GM21390 (cell line): ENCODE measurements around the gene SHROOM4.

Experiments
- ATAC-seq: cut with Tn5 transposase; IDR thresholded peaks from one replicate; pipeline ENCODE4 v1.9.1; 2021; ENCODE audit not compliant: unreplicated experiment

SHROOM4 gene

DNA sequence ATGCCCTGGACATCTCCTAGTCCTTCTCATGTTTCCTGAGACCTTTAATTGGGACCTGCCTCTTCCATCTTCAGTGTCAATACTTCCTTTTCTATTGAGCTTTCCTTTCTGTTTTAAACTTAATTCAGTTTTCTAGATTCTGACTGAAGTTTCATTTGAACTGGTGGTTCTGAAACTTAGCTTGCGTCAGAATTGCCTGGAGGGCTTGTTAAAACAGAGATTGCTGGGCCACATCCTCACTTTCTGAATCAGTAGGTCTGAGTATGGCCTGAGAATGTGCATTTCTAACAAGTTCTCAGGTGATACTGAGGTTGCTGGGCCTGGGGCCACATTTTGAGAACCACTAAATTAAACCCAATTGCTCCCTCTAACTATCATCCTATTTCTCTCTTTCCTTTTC lies 191.2 kb downstream of the SHROOM4 start:
- no peak for ATAC-seq

DNA sequence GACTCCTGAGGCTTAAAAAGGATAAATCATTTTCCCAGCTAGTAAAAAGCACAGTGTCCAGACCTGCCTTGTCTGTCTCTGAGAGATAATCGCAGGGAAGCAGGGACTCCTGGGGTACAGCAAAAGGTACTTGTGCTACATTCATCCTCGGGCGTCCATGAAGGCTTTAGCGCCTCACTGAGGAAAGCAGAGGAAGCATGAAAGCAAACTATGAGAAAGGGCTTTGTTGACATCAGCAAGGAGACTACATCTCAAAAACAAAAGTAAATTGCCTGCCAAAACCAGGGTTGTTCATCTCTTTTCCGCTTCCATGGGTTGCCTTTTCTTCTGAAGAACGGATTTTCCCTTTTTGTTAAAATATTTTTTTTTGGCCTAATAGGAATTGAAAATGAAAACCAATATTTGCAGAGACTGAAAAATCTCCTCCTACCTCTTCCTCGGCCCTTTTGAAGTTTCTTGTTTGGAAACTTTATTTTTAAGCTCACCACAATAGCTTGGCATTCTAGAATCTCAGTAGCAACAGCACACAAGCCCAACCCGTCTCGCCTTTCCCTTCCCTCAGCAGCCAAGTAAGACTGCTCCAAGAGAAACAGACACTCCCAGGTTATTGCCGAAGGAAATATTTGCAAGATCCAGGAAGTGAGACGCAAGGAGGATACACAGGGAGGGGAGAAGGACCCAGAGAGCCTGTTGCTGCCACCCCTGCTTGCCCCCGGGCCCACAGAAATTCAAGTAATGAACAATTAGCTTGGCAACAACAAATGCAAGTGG lies 195.0 kb downstream of the SHROOM4 start:
- ATAC-seq, result no peak

GRCh38 chrX:50617183-50617582 lies 196.8 kb downstream of the SHROOM4 start:
- ATAC-seq, result no peak

- no peak for ATAC-seq
These were observed 198.3 kb downstream of the SHROOM4 start for GRCh38 chrX:50615570-50616158.

DNA sequence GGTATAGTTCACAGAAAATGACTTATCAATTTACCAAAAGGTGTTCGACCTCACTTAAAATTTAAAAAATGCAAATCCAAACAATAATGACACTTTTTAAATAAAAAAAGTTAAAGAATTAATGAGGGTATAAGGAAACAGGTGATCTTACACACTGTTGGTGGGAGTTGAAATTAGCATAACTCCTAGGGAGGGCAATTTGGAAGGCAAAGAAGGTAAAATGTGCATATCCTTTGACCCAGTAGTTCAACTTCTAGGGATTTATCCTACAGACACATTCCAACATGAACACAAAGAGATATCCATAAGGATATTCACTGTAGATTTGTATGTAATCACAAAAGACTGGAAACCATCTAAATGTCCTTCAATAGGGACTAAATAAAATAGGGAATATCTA lies 199.5 kb downstream of the SHROOM4 start:
- no peak for ATAC-seq

GRCh38 chrX:50613846-50614245 lies 200.1 kb downstream of the SHROOM4 start:
- no peak for ATAC-seq

GRCh38 chrX:50609796-50610195 lies 204.2 kb downstream of the SHROOM4 start:
- no peak for ATAC-seq

- no peak for ATAC-seq
These were observed 207.6 kb downstream of the SHROOM4 start for GRCh38 chrX:50606300-50606950.

DNA sequence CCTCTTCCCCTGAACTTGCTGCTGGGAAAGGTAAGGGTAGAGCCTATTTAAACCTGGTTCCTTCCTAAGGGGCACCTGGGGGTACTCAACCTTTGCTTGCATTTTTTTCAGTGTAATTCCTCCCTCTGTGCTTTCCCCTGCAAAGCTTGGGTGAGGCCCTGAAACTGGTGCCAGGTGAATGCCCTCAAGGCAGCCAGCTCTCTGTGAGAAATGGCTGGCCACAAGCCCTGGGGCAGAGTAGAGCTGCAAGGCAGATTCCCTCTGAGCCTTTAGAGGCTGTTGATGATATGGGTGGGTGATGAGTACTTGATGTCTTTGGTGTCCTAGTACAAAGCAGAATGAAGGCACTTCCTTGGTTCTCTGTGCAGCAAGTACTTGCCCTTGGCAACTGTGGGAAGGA lies 217.9 kb downstream of the SHROOM4 start:
- no peak for ATAC-seq

- no peak for ATAC-seq
These were observed 219.2 kb downstream of the SHROOM4 start for GRCh38 chrX:50594788-50595187.

- ATAC-seq, result no peak
These were observed 227.0 kb downstream of the SHROOM4 start for GRCh38 chrX:50586980-50587379.

DNA sequence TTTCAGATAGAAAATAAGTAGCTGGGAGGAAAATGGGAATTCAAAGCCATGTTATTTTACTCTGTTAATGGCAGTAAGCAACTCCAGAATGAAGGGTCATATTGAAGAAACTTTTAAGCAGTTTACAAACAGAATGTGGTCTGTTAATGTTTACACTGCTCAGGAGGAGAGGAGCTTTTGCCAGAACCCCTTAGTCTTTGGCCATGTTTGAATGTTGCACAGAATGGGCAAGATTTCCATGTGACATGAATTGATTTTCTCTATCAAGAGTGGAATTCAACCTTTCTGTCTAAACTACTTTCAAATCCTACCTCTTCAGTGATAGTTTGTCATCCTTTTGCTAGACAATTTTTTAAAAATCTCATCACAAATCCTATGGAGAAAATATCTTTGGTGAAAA lies 227.6 kb downstream of the SHROOM4 start:
- no peak for ATAC-seq

DNA sequence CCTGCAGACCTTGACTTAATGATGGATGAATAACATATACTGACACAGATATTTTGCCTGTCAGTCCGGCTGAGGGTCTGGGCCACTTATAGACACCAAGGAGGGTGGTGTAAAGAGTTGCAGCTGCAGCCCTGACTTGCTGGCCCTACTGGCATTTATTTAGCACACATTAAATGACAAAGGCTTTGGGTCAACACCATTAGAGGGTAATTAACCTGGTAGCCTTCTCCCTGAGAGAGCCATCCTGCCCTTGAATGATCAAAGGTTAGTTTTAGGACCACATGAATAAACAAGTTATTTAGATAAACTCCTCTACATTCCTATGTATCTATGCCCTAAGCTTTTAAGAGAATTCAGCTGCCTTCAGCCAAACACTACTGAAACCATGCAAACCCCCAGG lies 232.6 kb downstream of the SHROOM4 start:
- ATAC-seq, result no peak

DNA sequence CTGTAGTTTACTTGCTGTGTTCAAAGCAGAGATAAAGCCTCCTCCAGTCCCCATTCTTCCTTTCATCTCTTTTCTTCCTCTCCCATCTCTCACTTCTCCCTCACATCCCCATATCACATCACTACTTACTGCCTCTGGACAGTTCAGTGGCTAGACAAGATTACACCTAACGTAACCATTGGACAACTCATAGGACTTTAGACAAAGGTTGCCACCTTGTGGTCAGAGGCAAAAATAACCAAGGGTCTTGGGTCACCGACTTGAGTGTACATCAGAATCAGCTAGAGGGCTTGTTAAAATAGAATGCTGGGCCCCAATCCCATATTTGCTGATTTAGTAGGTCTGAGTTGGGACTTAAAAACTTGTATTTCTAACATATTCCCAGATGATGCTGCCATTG lies 234.0 kb downstream of the SHROOM4 start:
- ATAC-seq, result no peak

DNA sequence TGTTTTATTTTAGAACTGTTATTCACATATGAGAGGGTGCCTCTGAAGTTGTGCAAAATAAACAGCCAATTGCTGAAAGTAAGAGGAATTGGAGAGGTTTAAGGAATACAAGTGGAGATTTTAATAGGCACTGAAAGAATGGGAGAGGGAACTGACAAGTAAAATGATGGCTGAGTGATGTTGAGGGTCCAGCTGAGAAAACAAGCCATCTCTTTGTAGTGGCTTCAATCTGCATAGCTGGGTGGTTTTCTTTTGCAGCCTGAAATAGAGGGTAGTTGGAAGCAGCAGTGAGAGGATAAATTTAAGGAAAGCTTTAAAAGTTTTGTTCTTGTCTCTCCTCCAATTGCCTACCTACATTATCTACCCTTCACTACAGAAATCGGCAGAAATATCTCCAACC lies 236.7 kb downstream of the SHROOM4 start:
- no peak for ATAC-seq

DNA sequence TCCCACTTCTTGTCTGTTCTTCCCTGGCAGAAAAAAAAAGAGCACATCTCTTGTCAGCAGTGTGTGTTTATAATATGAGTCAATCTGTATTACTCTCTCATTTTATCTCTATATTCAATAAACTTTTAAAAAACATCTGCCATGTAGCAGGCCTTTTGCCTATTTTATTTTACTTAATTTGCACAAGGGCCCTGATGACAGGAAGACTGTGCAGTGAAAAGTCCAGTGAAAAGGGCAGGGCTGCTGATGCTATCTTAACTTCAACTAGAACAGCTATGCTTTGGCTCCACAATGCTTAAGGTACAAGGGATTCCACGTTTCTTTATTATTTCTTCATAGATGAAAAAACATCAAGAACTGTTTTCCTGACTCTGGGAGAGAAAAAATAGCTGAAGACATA lies 246.4 kb downstream of the SHROOM4 start:
- ATAC-seq, result no peak

DNA sequence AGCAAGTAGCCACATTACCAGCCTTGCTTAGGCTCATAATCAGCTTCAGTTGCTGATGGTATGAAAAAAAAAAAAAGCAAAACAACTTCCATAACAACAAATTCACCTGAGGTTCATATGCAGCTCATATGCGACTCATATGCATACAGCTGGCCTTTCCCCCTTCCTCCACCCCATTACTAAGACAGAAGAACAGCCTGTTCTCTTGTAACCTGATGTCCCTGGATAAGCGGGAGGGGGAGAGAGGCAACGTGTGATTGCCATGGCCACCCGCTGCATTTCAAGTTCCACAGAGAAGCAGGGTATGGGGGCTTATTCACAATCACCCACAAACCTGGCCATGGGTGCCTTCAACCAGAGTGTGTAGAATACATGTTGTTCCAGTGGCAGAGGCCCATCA lies 248.3 kb downstream of the SHROOM4 start:
- no peak for ATAC-seq
